OCI-LY3 (cell line): Measurements from ENCODE around the gene IQCM.

Source experiments
- EZH2phosphoT487 ChIP-seq: fragments of 200-600 bp; shearing (Covaris generic); IDR thresholded peaks from 2 replicates; pipeline ENCODE4 v1.6.1; 2018; ENCODE audit warnings: antibody characterized with exemption, mixed run types, low read depth
- TF ChIP-seq, protein P1 (sequence below): fragments of 200-600, 300-600 bp; sonication (generic); IDR thresholded peaks from 2 replicates; pipeline ENCODE4 v1.5.1; 2014; ENCODE audit warnings: antibody characterized with exemption, low read length, low read depth

GRCh38 chr4:149738156-149738555, 77.5 kb downstream of the IQCM start:
- TF ChIP-seq, protein P1, sequence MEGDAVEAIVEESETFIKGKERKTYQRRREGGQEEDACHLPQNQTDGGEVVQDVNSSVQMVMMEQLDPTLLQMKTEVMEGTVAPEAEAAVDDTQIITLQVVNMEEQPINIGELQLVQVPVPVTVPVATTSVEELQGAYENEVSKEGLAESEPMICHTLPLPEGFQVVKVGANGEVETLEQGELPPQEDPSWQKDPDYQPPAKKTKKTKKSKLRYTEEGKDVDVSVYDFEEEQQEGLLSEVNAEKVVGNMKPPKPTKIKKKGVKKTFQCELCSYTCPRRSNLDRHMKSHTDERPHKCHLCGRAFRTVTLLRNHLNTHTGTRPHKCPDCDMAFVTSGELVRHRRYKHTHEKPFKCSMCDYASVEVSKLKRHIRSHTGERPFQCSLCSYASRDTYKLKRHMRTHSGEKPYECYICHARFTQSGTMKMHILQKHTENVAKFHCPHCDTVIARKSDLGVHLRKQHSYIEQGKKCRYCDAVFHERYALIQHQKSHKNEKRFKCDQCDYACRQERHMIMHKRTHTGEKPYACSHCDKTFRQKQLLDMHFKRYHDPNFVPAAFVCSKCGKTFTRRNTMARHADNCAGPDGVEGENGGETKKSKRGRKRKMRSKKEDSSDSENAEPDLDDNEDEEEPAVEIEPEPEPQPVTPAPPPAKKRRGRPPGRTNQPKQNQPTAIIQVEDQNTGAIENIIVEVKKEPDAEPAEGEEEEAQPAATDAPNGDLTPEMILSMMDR: no peak
- no peak for TF ChIP-seq EZH2phosphoT487
